GM23338 (cell line): Measurements from ENCODE around the gene SIN3B. TPM values are rescaled to one million over a fixed set of nuclear protein-coding genes. Genes with fewer than 3 reads are reported as not detected.

Experiments
- ATAC-seq: fragments of 200-7000 bp; cut with Tn5 transposase; 3 replicates; pipeline ENCODE4 v1.9.1; 2020
- DNase-seq: peaks from one replicate; pipeline ENCODE4 v3.0.0-alpha.2; 2015; ENCODE audit warnings: low spot score
- H2AFZ ChIP-seq: fragments of 200-600 bp; sonication (generic); 2 replicates; pipeline ENCODE4 v1.8.0; 2016; ENCODE audit warnings: antibody characterized with exemption, mild to moderate bottlenecking, moderate library complexity
- H3F3A ChIP-seq: fragments of 200-600 bp; sonication (generic); replicated peaks from 2 replicates; pipeline ENCODE4 v1.8.0; 2017; ENCODE audit warnings: antibody characterized with exemption, mixed run types, low read depth
- H3K27ac ChIP-seq: fragments of 200-600 bp; sonication (generic); 2 replicates; pipeline ENCODE4 v1.6.1; 2016; ENCODE audit warnings: low read depth
- H3K27me3 ChIP-seq: fragments of 200-600 bp; sonication (generic); 2 replicates; pipeline ENCODE4 v1.8.0; 2016; ENCODE audit warnings: mild to moderate bottlenecking, mixed run types, moderate library complexity; ENCODE audit not compliant: insufficient read depth
- H3K36me3 ChIP-seq: fragments of 200-600 bp; sonication (generic); 2 replicates; pipeline ENCODE4 v1.8.0; 2016; ENCODE audit warnings: mild to moderate bottlenecking; ENCODE audit not compliant: insufficient read depth
- H3K4me1 ChIP-seq: fragments of 200-600 bp; sonication (generic); 2 replicates; pipeline ENCODE4 v1.8.0; 2016; ENCODE audit warnings: mild to moderate bottlenecking, moderate library complexity; ENCODE audit not compliant: insufficient read depth
- H3K4me2 ChIP-seq: fragments of 200-600 bp; sonication (generic); 2 replicates; pipeline ENCODE4 v1.7.1; 2017; ENCODE audit warnings: mixed run types
- H3K4me3 ChIP-seq: fragments of 200-600 bp; sonication (generic); 2 replicates; pipeline ENCODE4 v1.6.1; 2016; ENCODE audit warnings: mixed run types
- H3K79me2 ChIP-seq: fragments of 200-600 bp; sonication (generic); replicated peaks from 2 replicates; pipeline ENCODE4 v1.8.0; 2017; ENCODE audit warnings: mild to moderate bottlenecking; ENCODE audit not compliant: insufficient read depth
- H3K9me2 ChIP-seq: fragments of 200-600 bp; sonication (generic); 2 replicates; pipeline ENCODE4 v1.8.0; 2017; ENCODE audit not compliant: insufficient read depth
- H4K20me1 ChIP-seq: fragments of 200-600 bp; sonication (generic); replicated peaks from 2 replicates; pipeline ENCODE4 v1.8.0; 2017; ENCODE audit warnings: mild to moderate bottlenecking; ENCODE audit not compliant: insufficient read depth
- H3K27ac Mint-ChIP-seq: 2 replicates; pipeline ENCODE4 v1.8.0; 2020; ENCODE audit warnings: inconsistent platforms, mild to moderate bottlenecking, moderate library complexity, mixed read lengths
- H3K27me3 Mint-ChIP-seq: 3 replicates; pipeline ENCODE4 v1.8.0; 2022; ENCODE audit warnings: low read depth, mild to moderate bottlenecking, moderate library complexity, mixed read lengths, inconsistent platforms; ENCODE audit not compliant: insufficient read depth, poor library complexity
- H3K36me3 Mint-ChIP-seq: 3 replicates; pipeline ENCODE4 v1.8.0; 2021; ENCODE audit warnings: low read depth, mild to moderate bottlenecking, inconsistent platforms, moderate library complexity, mixed read lengths
- H3K4me1 Mint-ChIP-seq: 3 replicates; pipeline ENCODE4 v1.8.0; 2020; ENCODE audit warnings: mild to moderate bottlenecking, inconsistent platforms, mixed read lengths
- H3K4me3 Mint-ChIP-seq: 3 replicates; pipeline ENCODE4 v1.8.0; 2021; ENCODE audit warnings: moderate library complexity, mild to moderate bottlenecking, inconsistent platforms, mixed read lengths
- H3K9me3 Mint-ChIP-seq: 3 replicates; pipeline ENCODE4 v1.8.0; 2020; ENCODE audit warnings: moderate library complexity, mild to moderate bottlenecking, inconsistent platforms, mixed read lengths
- CREB1 ChIP-seq: fragments of 250-450 bp; sonication (Bioruptor Pico); IDR thresholded peaks from 2 replicates; pipeline ENCODE4 v1.5.0; 2020; ENCODE audit warnings: low read depth, mild to moderate bottlenecking, moderate library complexity
- CTCF ChIP-seq, 2 experiments: fragments of 200-600 bp in 1 of 2; sonication (generic) in 1 of 2; conservative IDR thresholded peaks; 2 replicates each; pipeline versions ENCODE4 v1.5.1 to v1.6.1; 2016 to 2017; ENCODE audit warnings: antibody characterized with exemption in 2 of 2, low read depth in 2 of 2, mild to moderate bottlenecking in 2 of 2, moderate library complexity in 1 of 2
- EZH2 ChIP-seq: fragments of 200-600 bp; sonication (generic); IDR thresholded peaks from one replicate; pipeline ENCODE4 v1.8.0; 2017; ENCODE audit warnings: antibody characterized with exemption, mild to moderate bottlenecking, low read depth; ENCODE audit not compliant: unreplicated experiment
- EZH2phosphoT487 ChIP-seq: fragments of 200-600 bp; sonication (generic); IDR thresholded peaks from one replicate; pipeline ENCODE4 v1.8.1; 2018; ENCODE audit warnings: antibody characterized with exemption; ENCODE audit not compliant: unreplicated experiment
- JUNB ChIP-seq: IDR thresholded peaks from one replicate; pipeline ENCODE4 v1.6.1; 2016; ENCODE audit warnings: antibody characterized with exemption; ENCODE audit not compliant: unreplicated experiment
- NANOG ChIP-seq: IDR thresholded peaks from 2 replicates; pipeline ENCODE4 v1.6.1; 2016; ENCODE audit warnings: antibody characterized with exemption, borderline replicate concordance
- REST ChIP-seq: IDR thresholded peaks from one replicate; pipeline ENCODE4 v1.6.1; 2018; ENCODE audit warnings: antibody characterized with exemption; ENCODE audit not compliant: unreplicated experiment
- STAT1 ChIP-seq: IDR thresholded peaks from one replicate; pipeline ENCODE4 v1.6.1; 2016; ENCODE audit warnings: antibody characterized with exemption; ENCODE audit not compliant: unreplicated experiment
- ZNF114 ChIP-seq: fragments of 250-450 bp; sonication (Bioruptor Pico); IDR thresholded peaks from 2 replicates; pipeline ENCODE4 v1.5.0; 2020; ENCODE audit warnings: mild to moderate bottlenecking, moderate library complexity
- ZNF462 ChIP-seq: fragments of 250-450 bp; sonication (Bioruptor Pico); IDR thresholded peaks from 2 replicates; pipeline ENCODE4 v1.5.0; 2020; ENCODE audit warnings: mild to moderate bottlenecking, moderate library complexity
- polyA plus RNA-seq: library from polyadenylated mRNA; unstranded; fragments of >200 nt; fragmentation: Nextera tagmentation; extraction: Ambion mirVana; gene quantifications from 2 replicates; pipeline ENCODE4 v1.2.1, GENCODE V29; 2016
- total RNA-seq: library from RNA; depleted of rRNA; stranded (reverse); fragments of >200 nt; shearing (Covaris generic); gene quantifications from 2 replicates; pipeline ENCODE4 v1.2.3, GENCODE V29; 2014

Gene SIN3B
- total and polyA plus RNA-seq, 2 experiments from 2014 or later, result 37.6 to 68.6 TPM

- H3K27ac Mint-ChIP-seq, result no peak overlapping the region
- ATAC-seq, result no peak
- H3K4me2 ChIP-seq, result no peak overlapping the region
- no peaks in the 10 kb centered on the region; the same call in 1 of the 2 replicates for H3K4me1 ChIP-seq
- no peaks in the 10 kb centered on the region for H3K9me2 ChIP-seq
- H3K27me3 ChIP-seq, result no peaks in the 10 kb centered on the region
- no peak overlapping the region for H2AFZ ChIP-seq
- TF ChIP-seq ZNF114 (CRISPR knock-in tag), result no peak
- TF ChIP-seq STAT1, result no peak
- TF ChIP-seq JUNB, result no peak
- no peak for TF ChIP-seq CREB1
- no peak for TF ChIP-seq NANOG
- no peak for TF ChIP-seq CTCF (conservative IDR thresholded peaks at IDR 0.05; ENCODE audit: low read depth in 2 of 2)
- no peak for TF ChIP-seq EZH2phosphoT487
- no peak for TF ChIP-seq REST
- no peak for TF ChIP-seq EZH2
- H3F3A ChIP-seq, result no peaks in the 10 kb centered on the region
- no peaks in the 10 kb centered on the region for H3K36me3 ChIP-seq
- H3K9me3 Mint-ChIP-seq, result peaks cover 33% of the 10 kb centered on the region
- H4K20me1 ChIP-seq, result no peaks in the 10 kb centered on the region
- peaks cover 5% of the 10 kb centered on the region for H3K27me3 Mint-ChIP-seq
- H3K27ac ChIP-seq, result no peak overlapping the region
- no peaks in the 10 kb centered on the region for H3K79me2 ChIP-seq
- H3K4me3 ChIP-seq, result no peak overlapping the region
- H3K36me3 Mint-ChIP-seq, result peaks cover 25% of the 10 kb centered on the region
- H3K4me3 Mint-ChIP-seq, result no peak overlapping the region
- no peak for DNase-seq
- no peaks in the 10 kb centered on the region for H3K4me1 Mint-ChIP-seq
Observed at GRCh38 chr19:16885166-16885565, 56.0 kb downstream of the SIN3B start.

- Mint-ChIP-seq H3K4me1 (peaks cover 3% of the 10 kb centered on the region; the same call in 2 of the 3 replicates), H3K9me3 (peaks cover 20% of the 10 kb centered on the region), H3K27ac (no peak overlapping the region), H3K4me3 (no peak overlapping the region), H3K36me3 (peaks cover 13% of the 10 kb centered on the region), H3K27me3 (peaks cover 7% of the 10 kb centered on the region)
- Histone ChIP-seq H3K27ac (no peak overlapping the region), H3K4me3 (no peak overlapping the region), H3K9me2 (no peaks in the 10 kb centered on the region), H3K27me3 (no peaks in the 10 kb centered on the region), H3K79me2 (no peaks in the 10 kb centered on the region), H3K4me1 (no peaks in the 10 kb centered on the region; the same call in 1 of the 2 replicates), H3K4me2 (no peak overlapping the region), H2AFZ (no peak overlapping the region), H3K36me3 (no peaks in the 10 kb centered on the region), H3F3A (no peaks in the 10 kb centered on the region), H4K20me1 (no peaks in the 10 kb centered on the region)
- DNase-seq (no peak), ATAC-seq (no peak)
- TF ChIP-seq ZNF462 (CRISPR knock-in tag) (no peak), EZH2 (no peak)
Observed at GRCh38 chr19:16886305-16886880, 57.2 kb downstream of the SIN3B start.
